ENCODE results near the gene PLCD3. TPM values are rescaled to one million over a fixed set of nuclear protein-coding genes. Genes with fewer than 3 reads are reported as not detected.

PLCD3 gene
- total and polyA plus RNA-seq, 12 donors: 5.8 to 246 (median 82.2) TPM

DNA sequence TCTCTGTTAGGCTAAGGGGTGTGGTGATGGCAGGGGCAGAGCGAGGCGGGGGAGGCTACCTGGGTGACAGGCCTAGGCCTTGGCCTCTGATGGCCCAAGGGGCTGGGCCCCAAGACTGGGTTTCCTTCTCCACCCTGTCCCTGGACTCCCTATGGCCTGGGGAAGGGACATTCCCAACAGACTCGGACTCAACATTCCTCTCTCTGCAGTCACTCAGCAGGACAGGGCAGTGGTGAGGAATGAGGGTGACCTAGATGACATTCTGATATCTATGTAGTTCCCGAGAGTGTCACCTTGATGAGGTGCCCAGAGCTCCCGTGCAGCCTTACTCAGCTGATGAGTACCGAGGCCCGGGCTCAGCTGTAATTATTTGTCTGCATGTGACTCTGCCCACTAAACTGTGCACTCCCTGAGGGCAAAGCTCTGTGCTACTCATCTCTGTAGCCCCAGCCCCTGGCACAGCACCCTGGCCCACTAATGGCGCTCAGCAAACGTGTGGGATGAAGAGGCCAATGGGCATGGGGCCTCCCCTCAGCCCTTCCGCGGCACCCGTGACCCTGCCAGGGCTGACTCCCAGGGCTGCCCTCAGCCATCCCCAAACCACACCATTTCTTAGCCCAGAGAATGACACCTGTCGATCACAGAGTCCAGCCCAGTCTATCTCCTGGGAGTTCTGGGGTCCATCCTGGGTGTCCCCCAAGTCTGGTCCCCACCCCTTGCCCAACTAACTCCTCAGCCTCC, 2.2 kb downstream of the PLCD3 start:
- Histone ChIP-seq H3K4me3 (no peak overlapping the region), H3K27ac (peak overlapping the region; percentile 80 to 98 (median 87)), H3K27me3 (no peaks in the 10 kb centered on the region), H3K4me1 (replicated peaks in 1 of 2) (peaks cover 40 to 45% of the 10 kb centered on the region in 2 donors), H3K36me3 (replicated peaks in 1 of 2) (no peaks in the 10 kb centered on the region), H3K9me3 (replicated peaks in 1 of 3) (no peaks in the 10 kb centered on the region)
- TF ChIP-seq, protein P1, sequence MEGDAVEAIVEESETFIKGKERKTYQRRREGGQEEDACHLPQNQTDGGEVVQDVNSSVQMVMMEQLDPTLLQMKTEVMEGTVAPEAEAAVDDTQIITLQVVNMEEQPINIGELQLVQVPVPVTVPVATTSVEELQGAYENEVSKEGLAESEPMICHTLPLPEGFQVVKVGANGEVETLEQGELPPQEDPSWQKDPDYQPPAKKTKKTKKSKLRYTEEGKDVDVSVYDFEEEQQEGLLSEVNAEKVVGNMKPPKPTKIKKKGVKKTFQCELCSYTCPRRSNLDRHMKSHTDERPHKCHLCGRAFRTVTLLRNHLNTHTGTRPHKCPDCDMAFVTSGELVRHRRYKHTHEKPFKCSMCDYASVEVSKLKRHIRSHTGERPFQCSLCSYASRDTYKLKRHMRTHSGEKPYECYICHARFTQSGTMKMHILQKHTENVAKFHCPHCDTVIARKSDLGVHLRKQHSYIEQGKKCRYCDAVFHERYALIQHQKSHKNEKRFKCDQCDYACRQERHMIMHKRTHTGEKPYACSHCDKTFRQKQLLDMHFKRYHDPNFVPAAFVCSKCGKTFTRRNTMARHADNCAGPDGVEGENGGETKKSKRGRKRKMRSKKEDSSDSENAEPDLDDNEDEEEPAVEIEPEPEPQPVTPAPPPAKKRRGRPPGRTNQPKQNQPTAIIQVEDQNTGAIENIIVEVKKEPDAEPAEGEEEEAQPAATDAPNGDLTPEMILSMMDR (IDR thresholded peaks at IDR 0.05): no peak
- TF ChIP-seq POLR2A (IDR thresholded peaks at IDR 0.05): no peak
- 41 to 55% (median 50%) methylated on average over 5 to 13 of the region's 13 CpGs for WGBS, 4 donors
- intact Hi-C loops (cut with DNase I): loop anchor here in 1 of 2 donors (10.0 kb wide), 1 partner anchor 355 kb away; no protein-coding TSS in a partner anchor
- DNase-seq: peak; percentile 39 to 86 (median 79)

DNA sequence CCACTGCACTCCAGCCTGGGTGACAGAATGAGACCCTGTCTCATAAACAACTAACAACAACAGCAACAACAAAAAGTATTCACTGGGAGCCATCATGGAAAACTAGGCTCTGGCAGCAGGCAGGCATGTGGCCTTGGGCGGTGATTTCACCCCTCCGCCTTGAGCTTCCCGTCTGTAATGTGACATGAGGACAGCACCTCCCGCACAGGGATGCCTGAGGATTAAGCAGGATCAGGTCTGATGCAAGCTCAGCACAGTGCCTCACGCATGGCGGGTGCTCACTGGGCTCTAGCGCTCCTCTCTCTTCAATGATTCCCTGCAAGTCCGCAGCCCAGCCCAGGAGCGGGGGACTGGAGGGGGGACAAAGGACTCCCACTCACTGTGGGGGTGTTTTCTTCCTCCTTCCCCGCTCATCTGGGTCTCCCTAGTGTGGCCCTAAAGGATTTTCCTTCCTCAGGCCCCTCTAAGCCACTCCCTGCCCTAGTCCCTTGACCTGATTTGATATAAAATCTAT, 2.8 kb downstream of the PLCD3 start:
- intact Hi-C loops (cut with DNase I): no loop called here
- Histone ChIP-seq H3K36me3 (replicated peaks in 1 of 2) (no peaks in the 10 kb centered on the region), H3K4me1 (replicated peaks in 1 of 2) (peaks cover 42 to 49% of the 10 kb centered on the region in 2 donors), H3K9me3 (replicated peaks in 1 of 3) (no peaks in the 10 kb centered on the region), H3K27ac (peak overlapping the region; percentile 80 to 98 (median 87)), H3K4me3 (no peak overlapping the region), H3K27me3 (no peaks in the 10 kb centered on the region)
- DNase-seq: peak; percentile 71 to 95 (median 93)
- 40 to 89% (median 49%) methylated on average over 1 to 10 of the region's 10 CpGs for WGBS, 4 donors
- TF ChIP-seq POLR2A (IDR thresholded peaks at IDR 0.05): peak in 1 of 2 donors; percentile 82
- TF ChIP-seq, protein P1 (IDR thresholded peaks at IDR 0.05): no peak

DNA sequence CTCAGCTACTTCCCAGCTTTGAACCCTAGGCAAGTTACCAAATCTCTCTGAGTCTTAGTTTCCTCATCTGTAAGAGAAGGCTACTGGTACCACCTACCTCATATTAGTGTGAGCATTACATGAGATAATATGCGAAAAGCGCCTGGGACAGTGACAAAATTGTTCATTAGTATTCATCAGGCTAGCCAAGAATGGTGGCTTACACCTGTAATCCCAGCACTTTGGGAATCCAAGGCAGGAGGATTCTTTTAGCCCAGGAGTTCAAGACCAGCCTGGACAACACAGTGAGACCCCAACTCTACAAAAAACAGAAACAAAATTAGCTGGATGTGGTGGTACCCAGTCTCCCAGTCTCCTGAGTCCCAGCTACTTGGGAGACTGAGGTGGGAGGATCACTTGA, 3.3 kb downstream of the PLCD3 start:
- Histone ChIP-seq H3K4me3 (no peak overlapping the region), H3K9me3 (replicated peaks in 1 of 3) (no peaks in the 10 kb centered on the region), H3K36me3 (replicated peaks in 1 of 2) (no peaks in the 10 kb centered on the region), H3K27ac (peak overlapping the region; percentile 80 to 98 (median 87)), H3K27me3 (no peaks in the 10 kb centered on the region), H3K4me1 (replicated peaks in 1 of 2) (peaks cover 47 to 54% of the 10 kb centered on the region in 2 donors)
- TF ChIP-seq, protein P1 (IDR thresholded peaks at IDR 0.05): no peak
- no peak for TF ChIP-seq POLR2A (IDR thresholded peaks at IDR 0.05)
- no peak for DNase-seq
- 93 to 95% (median 95%) methylated on average over 2 of the region's 2 CpGs for WGBS, 4 donors
- intact Hi-C loops (cut with DNase I): no loop called here

DNA sequence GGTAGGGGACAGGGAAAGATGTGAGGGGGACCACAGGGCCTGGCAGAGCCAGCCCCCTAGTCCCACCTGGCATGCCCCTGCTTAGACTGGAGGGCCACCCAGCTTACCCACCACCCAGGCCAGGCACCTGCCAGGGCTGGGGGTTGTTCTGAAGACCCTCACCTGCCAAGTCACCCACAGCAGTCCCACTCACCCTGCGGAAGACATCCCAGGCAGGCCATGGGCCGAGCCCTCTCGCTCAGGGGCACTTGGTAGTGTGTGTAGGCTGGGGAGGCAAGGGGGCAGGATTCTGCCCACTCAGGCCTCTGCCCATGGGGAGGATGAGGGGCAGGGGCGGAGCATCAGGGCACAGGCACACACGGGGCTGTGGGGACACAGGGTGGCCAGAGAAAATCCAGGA, 4.0 kb downstream of the PLCD3 start:
- no peak overlapping the region for H3K4me3 ChIP-seq
- peaks cover 53 to 58% of the 10 kb centered on the region in 2 donors for H3K4me1 ChIP-seq (replicated peaks in 1 of 2)
- H3K9me3 ChIP-seq (replicated peaks in 1 of 3): no peaks in the 10 kb centered on the region
- no peak for DNase-seq
- WGBS, 4 donors: 81 to 91% (median 85%) methylated on average over 5 of the region's 5 CpGs
- intact Hi-C loops (cut with DNase I): no loop called here
- H3K27me3 ChIP-seq: no peaks in the 10 kb centered on the region
- no peaks in the 10 kb centered on the region for H3K36me3 ChIP-seq (replicated peaks in 1 of 2)
- no peak for TF ChIP-seq POLR2A (IDR thresholded peaks at IDR 0.05)
- TF ChIP-seq, protein P1 (IDR thresholded peaks at IDR 0.05): no peak
- peak overlapping the region; percentile 80 to 98 (median 87) for H3K27ac ChIP-seq

Data from adrenal gland (tissue), 12 donors.